OCI-LY3 (cell line): ENCODE data around the gene DNAJB13.

Experiments used
- H2AFZ ChIP-seq: fragments of 200-600, 300-600 bp; shearing (Covaris generic); 2 replicates; pipeline ENCODE4 v1.6.0; 2014; ENCODE audit warnings: antibody characterized with exemption, low read depth, low read length
- H3K27ac ChIP-seq: fragments of 200-600, 300-600 bp; sonication (generic); 2 replicates; pipeline ENCODE4 v1.5.1; 2014; ENCODE audit warnings: mild to moderate bottlenecking, low read length, moderate library complexity, mixed read lengths
- H3K27me3 ChIP-seq: fragments of 200-600, 300-600 bp; sonication (generic); 2 replicates; pipeline ENCODE4 v1.6.1; 2014; ENCODE audit warnings: low read depth, low read length, mixed read lengths
- H3K36me3 ChIP-seq: fragments of 200-600, 300-600 bp; sonication (generic); replicated peaks from 2 replicates; pipeline ENCODE3; 2014; ENCODE audit warnings: low read depth, low read length, mixed read lengths
- H3K4me1 ChIP-seq: fragments of 300-600, 200-600 bp; sonication (generic); 2 replicates; pipeline ENCODE4 v1.6.1; 2014; ENCODE audit warnings: low read length, mixed read lengths
- H3K4me2 ChIP-seq: fragments of 200-600, 300-600 bp; sonication (generic); 2 replicates; pipeline ENCODE4 v1.6.1; 2014; ENCODE audit warnings: low read length, mixed read lengths
- H3K4me3 ChIP-seq: fragments of 300-600, 200-600 bp; sonication (generic); 2 replicates; pipeline ENCODE4 v1.5.1; 2014; ENCODE audit warnings: antibody characterized with exemption, mild to moderate bottlenecking, low read length, moderate library complexity
- H3K79me2 ChIP-seq: fragments of 300-600, 200-600 bp; shearing (Covaris generic); 2 replicates; pipeline ENCODE4 v1.6.1; 2014; ENCODE audit warnings: mild to moderate bottlenecking, low read length, mixed read lengths
- H3K9ac ChIP-seq: fragments of 300-600, 200-600 bp; shearing (Covaris generic); 2 replicates; pipeline ENCODE4 v1.6.0; 2014; ENCODE audit warnings: mild to moderate bottlenecking, low read length, moderate library complexity
- H3K9me3 ChIP-seq: fragments of 200-600, 300-600 bp; shearing (Covaris generic); 2 replicates; pipeline ENCODE4 v1.6.1; 2014; ENCODE audit warnings: low read length, mixed read lengths; ENCODE audit not compliant: insufficient read depth
- H4K20me1 ChIP-seq: fragments of 200-600, 300-600 bp; sonication (generic); 2 replicates; pipeline ENCODE4 v1.6.1; 2016; ENCODE audit warnings: low read length, mixed read lengths; ENCODE audit not compliant: insufficient read depth
- EZH2phosphoT487 ChIP-seq: fragments of 200-600 bp; shearing (Covaris generic); IDR thresholded peaks from 2 replicates; pipeline ENCODE4 v1.6.1; 2018; ENCODE audit warnings: antibody characterized with exemption, mixed run types, low read depth
- TF ChIP-seq, protein P1 (sequence below): fragments of 200-600, 300-600 bp; sonication (generic); IDR thresholded peaks from 2 replicates; pipeline ENCODE4 v1.5.1; 2014; ENCODE audit warnings: antibody characterized with exemption, low read length, low read depth

Gene DNAJB13

DNA sequence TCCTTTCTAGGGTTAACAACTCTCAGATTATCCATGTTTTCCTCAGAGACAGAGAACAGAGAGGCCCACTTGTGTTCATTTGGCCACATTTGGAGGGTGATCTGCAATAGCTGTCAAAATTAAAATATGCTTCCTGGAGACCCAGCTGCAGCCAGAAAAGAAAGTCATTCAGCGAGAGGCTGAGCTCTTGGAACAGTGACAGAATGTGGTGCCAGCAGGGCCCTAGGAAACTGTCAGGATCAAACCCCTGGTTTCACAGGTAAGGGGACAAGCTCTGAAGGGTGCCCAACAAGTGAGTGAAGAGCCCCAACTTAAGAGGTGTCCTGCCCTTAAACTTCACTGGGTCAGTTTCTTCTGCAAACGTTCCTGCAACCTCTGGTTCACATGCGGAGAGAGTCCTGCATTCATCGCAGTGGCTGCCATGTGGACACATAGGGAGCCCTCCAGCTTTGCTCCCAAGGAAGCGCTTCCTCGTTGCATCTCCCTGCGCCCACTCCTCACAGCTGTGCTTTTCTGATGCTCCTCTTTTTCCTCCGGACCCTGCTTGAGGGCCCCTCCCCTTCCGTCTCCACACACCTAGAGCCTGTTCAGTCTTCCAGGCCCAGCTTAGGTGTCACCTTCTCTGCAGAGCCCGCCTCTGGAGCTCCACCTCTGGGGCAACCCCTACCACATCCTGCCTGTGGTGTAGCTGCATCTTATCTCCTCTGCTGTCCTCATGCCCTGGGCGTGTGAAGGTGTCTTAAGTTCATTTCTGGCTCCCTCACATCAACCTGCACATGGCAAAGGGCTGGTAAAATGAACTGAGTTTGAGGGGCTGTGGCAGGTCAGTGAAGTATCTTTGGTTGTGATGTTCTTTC lies 54.2 kb downstream of the DNAJB13 start:
- no peak overlapping the region for H3K9ac ChIP-seq
- TF ChIP-seq, protein P1, sequence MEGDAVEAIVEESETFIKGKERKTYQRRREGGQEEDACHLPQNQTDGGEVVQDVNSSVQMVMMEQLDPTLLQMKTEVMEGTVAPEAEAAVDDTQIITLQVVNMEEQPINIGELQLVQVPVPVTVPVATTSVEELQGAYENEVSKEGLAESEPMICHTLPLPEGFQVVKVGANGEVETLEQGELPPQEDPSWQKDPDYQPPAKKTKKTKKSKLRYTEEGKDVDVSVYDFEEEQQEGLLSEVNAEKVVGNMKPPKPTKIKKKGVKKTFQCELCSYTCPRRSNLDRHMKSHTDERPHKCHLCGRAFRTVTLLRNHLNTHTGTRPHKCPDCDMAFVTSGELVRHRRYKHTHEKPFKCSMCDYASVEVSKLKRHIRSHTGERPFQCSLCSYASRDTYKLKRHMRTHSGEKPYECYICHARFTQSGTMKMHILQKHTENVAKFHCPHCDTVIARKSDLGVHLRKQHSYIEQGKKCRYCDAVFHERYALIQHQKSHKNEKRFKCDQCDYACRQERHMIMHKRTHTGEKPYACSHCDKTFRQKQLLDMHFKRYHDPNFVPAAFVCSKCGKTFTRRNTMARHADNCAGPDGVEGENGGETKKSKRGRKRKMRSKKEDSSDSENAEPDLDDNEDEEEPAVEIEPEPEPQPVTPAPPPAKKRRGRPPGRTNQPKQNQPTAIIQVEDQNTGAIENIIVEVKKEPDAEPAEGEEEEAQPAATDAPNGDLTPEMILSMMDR: no peak
- no peak for TF ChIP-seq EZH2phosphoT487

DNA sequence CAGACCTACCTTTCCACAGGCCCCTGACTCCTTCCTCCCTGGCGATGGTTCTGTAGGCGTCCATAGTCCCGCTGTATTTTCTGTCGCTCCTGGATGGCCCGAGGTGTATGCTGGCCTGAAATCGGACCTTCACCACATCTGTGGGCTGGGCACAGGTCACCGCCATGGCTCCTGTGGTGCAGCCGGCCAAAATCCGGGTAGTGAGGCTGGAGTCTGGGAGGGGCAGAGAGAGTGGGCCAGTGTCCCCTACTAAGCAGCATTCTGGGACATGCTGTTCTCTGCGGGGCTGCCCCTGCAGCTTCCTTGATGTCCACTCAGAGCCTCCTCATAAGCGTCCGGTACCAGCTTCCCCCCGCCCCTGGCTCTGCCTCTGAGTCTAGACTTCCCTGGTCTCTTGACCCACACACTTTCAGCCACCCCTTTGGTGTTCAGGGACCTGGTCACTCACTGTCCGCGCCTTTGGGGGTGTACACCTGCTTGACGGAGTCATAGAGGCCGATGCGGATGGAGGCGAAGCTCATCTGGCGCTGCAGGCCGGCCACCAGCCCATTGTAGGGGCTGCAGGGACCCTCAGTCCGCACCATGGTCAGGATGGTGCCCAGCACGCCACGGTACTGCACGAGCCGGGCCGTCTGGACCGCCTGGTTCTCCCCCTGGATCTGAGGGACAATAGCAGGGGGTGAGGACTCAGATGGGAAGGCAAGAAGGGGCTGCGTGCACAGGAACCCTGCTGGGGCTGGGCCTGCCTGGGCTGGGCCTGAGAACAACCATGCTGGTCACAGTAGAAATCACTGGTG lies 55.1 kb downstream of the DNAJB13 start:
- peaks cover 3% of the 10 kb centered on the region; the same call in 1 of the 2 replicates for H3K4me1 ChIP-seq
- no peaks in the 10 kb centered on the region for H4K20me1 ChIP-seq
- no peaks in the 10 kb centered on the region for H3K9me3 ChIP-seq
- H2AFZ ChIP-seq: no peak overlapping the region
- no peak overlapping the region for H3K9ac ChIP-seq
- H3K36me3 ChIP-seq: no peaks in the 10 kb centered on the region
- TF ChIP-seq, protein P1: no peak
- no peak for TF ChIP-seq EZH2phosphoT487
- H3K27me3 ChIP-seq: no peaks in the 10 kb centered on the region
- no peaks in the 10 kb centered on the region for H3K79me2 ChIP-seq
- H3K4me3 ChIP-seq: no peak overlapping the region
- H3K4me2 ChIP-seq: no peak overlapping the region
- H3K27ac ChIP-seq: no peak overlapping the region

More for the DNA sequence above, 54.2 kb downstream of the DNAJB13 start:
- Histone ChIP-seq H3K4me1 (peaks cover 4% of the 10 kb centered on the region; the same call in 1 of the 2 replicates), H3K79me2 (no peaks in the 10 kb centered on the region), H3K36me3 (no peaks in the 10 kb centered on the region), H3K4me2 (no peak overlapping the region), H3K4me3 (no peak overlapping the region), H2AFZ (no peak overlapping the region), H3K27ac (no peak overlapping the region), H3K9me3 (no peaks in the 10 kb centered on the region), H3K27me3 (no peaks in the 10 kb centered on the region), H4K20me1 (no peaks in the 10 kb centered on the region)

DNA sequence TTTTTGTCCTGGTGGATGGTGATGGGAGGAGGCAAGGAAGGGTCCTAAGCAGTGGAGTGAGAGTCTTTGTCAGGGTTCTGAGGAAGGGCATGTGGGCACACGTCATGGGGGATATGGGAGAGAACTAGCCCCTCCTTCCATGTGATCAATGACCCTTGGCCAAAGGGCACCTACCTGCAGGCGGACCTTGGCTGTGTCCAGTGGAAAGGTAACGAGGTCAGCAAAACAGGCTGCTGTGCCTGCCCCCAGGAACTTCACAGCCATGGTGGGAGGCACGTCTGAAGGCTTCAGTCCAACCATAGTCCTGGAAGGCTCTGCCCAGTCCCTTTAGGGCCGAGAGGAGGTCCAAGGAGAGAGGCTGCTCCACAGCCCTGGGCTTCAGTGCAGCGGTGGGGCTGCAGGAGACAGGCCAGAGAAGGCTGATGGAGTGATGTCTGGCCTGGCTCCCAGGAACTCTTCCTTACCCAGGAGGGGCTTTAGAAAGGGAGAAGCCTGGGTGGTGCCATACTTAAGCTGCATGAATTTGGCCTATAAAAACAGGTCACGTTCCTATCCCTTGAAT lies 56.0 kb downstream of the DNAJB13 start:
- Histone ChIP-seq H2AFZ (no peak overlapping the region), H3K9ac (no peak overlapping the region), H4K20me1 (no peaks in the 10 kb centered on the region), H3K79me2 (no peaks in the 10 kb centered on the region), H3K9me3 (no peaks in the 10 kb centered on the region), H3K27me3 (no peaks in the 10 kb centered on the region), H3K4me1 (peaks cover 9% of the 10 kb centered on the region), H3K36me3 (no peaks in the 10 kb centered on the region), H3K4me2 (no peak overlapping the region), H3K27ac (no peak overlapping the region), H3K4me3 (no peak overlapping the region)
- TF ChIP-seq EZH2phosphoT487: no peak
- TF ChIP-seq, protein P1: no peak
